GM12878 (cell line): Measurements from ENCODE around the gene MATN4. TPM values are rescaled to one million over a fixed set of nuclear protein-coding genes. Genes with fewer than 3 reads are reported as not detected.

Experiments
- ATAC-seq: fragments of 200-7000 bp; cut with Tn5 transposase; 3 replicates; pipeline ENCODE4 v1.9.1; 2020; ENCODE audit warnings: mild to moderate bottlenecking, moderate library complexity
- BruUV-seq: library from RNA; stranded (reverse); fragments of 400-500 nt; replicated peaks from 2 replicates; lab custom pipeline; 2021; lab: Mats Ljungman, UMichigan
- CTCF ChIA-PET: fragments of 300-600 bp; sonication (Branson Sonifier 250); formaldehyde crosslinking; extraction: SDS; loops from one replicate; lab custom pipeline; 2021; ENCODE audit warnings: inconsistent platforms; lab: Yijun Ruan, JAX
- POLR2A ChIA-PET: fragments of 350-600 bp; formaldehyde crosslinking; extraction: SDS; loops from one replicate; lab custom pipeline; 2021; ENCODE audit warnings: inconsistent platforms; lab: Charles Lee
- RAD21 ChIA-PET: fragments of 300-600 bp; sonication (Branson Sonifier 250); formaldehyde crosslinking; loops from one replicate; lab custom pipeline; 2023; ENCODE audit warnings: antibody characterized with exemption; ENCODE audit not compliant: unreplicated experiment; lab: Charles Lee
- SMC1A ChIA-PET: fragments of 300-600 bp; sonication (Branson Sonifier 250); formaldehyde crosslinking; loops from one replicate; lab custom pipeline; 2023; ENCODE audit not compliant: unreplicated experiment, uncharacterized antibody; lab: Charles Lee
- DNase-seq: peaks from one replicate; pipeline ENCODE4 v3.0.0-alpha.2; 2011; ENCODE audit warnings: low read depth, low spot score
- FAIRE-seq: peaks from 3 replicates; lab custom pipeline; 2011; peaks lifted over from hg19 to GRCh38; lab: Jason Lieb, UNC
- H2AFZ ChIP-seq: 2 replicates; pipeline ENCODE4 v1.6.0; 2011; ENCODE audit warnings: low read depth, low read length, control low read depth; ENCODE audit not compliant: control insufficient read depth
- H3K27ac ChIP-seq: 2 replicates; pipeline ENCODE4 v1.5.1; 2011; ENCODE audit warnings: control low read depth; ENCODE audit not compliant: control insufficient read depth, insufficient read depth
- H3K27me3 ChIP-seq, 2 experiments: replicated peaks in 1 of 2; 2 replicates each; pipeline versions ENCODE4 v1.6.0 to v1.6.1; 2011; ENCODE audit warnings: low read length in 1 of 2; ENCODE audit not compliant: control insufficient read depth in 2 of 2, insufficient read depth in 2 of 2
- H3K36me3 ChIP-seq, 2 experiments: 2 replicates each; pipeline ENCODE4 v1.5.1; 2011; ENCODE audit warnings: low read length in 1 of 2; ENCODE audit not compliant: control insufficient read depth in 2 of 2, insufficient read depth in 2 of 2
- H3K4me1 ChIP-seq: 2 replicates; pipeline ENCODE4 v1.6.1; 2011; ENCODE audit warnings: mild to moderate bottlenecking, low read length, moderate library complexity, mixed read lengths; ENCODE audit not compliant: control insufficient read depth, insufficient read depth
- H3K4me2 ChIP-seq: 2 replicates; pipeline ENCODE4 v1.6.0; 2011; ENCODE audit warnings: control low read depth; ENCODE audit not compliant: control insufficient read depth, insufficient read depth
- H3K4me3 ChIP-seq: fragments of 200-600 bp; sonication (generic); 2 replicates; pipeline ENCODE4 v1.5.1; 2016
- H3K79me2 ChIP-seq: 2 replicates; pipeline ENCODE4 v1.6.0; 2011; ENCODE audit warnings: low read length; ENCODE audit not compliant: control insufficient read depth, insufficient read depth
- H3K9ac ChIP-seq: 2 replicates; pipeline ENCODE4 v1.8.0; 2011; ENCODE audit warnings: low read length, control low read depth, mixed read lengths; ENCODE audit not compliant: control insufficient read depth, insufficient read depth
- H3K9me3 ChIP-seq: replicated peaks from 3 replicates; pipeline ENCODE4 v1.5.1; 2011; ENCODE audit warnings: mild to moderate bottlenecking, low read length; ENCODE audit not compliant: control insufficient read depth, insufficient read depth
- H4K20me1 ChIP-seq: 2 replicates; pipeline ENCODE4 v1.6.0; 2011; ENCODE audit not compliant: control insufficient read depth, insufficient read depth
- BRCA1 ChIP-seq: IDR thresholded peaks from 2 replicates; pipeline ENCODE4 v1.6.1; 2011; ENCODE audit warnings: low read depth, low read length, improper control_type of control experiment
- EGR1 ChIP-seq, 2 experiments: IDR thresholded peaks; 1 replicate in 1 of 2; 2 replicates in 1 of 2; pipeline ENCODE4 v1.6.1; 2011 to 2012; ENCODE audit warnings: low read depth in 2 of 2, low read length in 2 of 2, borderline replicate concordance in 1 of 2, mild to moderate bottlenecking in 1 of 2, moderate library complexity in 1 of 2
- GABPA ChIP-seq: IDR thresholded peaks from 2 replicates; pipeline ENCODE4 v1.6.1; 2014; ENCODE audit warnings: antibody characterized with exemption, low read depth, mild to moderate bottlenecking, inconsistent platforms
- IKZF2 ChIP-seq, 2 experiments: fragments of 450-650 bp; IDR thresholded peaks; 2 replicates each; pipeline ENCODE4 v1.6.1; 2017; ENCODE audit warnings: mild to moderate bottlenecking in 2 of 2, moderate library complexity in 2 of 2
- MTA2 ChIP-seq: fragments of 450-650 bp; IDR thresholded peaks from 2 replicates; pipeline ENCODE4 v1.6.1; 2016; ENCODE audit warnings: low read depth, mild to moderate bottlenecking, moderate library complexity
- MXI1 ChIP-seq: fragments of 150-350 bp; IDR thresholded peaks from 2 replicates; pipeline ENCODE4 v1.6.1; 2011; ENCODE audit warnings: low read depth, mild to moderate bottlenecking, inconsistent platforms, low read length, improper control_type of control experiment
- NBN ChIP-seq: fragments of 450-650 bp; IDR thresholded peaks from 2 replicates; pipeline ENCODE4 v1.6.1; 2016
- NR2C1 ChIP-seq: fragments of 450-650 bp; IDR thresholded peaks from 2 replicates; pipeline ENCODE4 v1.6.1; 2017; ENCODE audit warnings: antibody characterized with exemption, mild to moderate bottlenecking, moderate library complexity
- SMARCA5 ChIP-seq: fragments of 450-650 bp; IDR thresholded peaks from 2 replicates; pipeline ENCODE4 v1.6.1; 2017; ENCODE audit warnings: mild to moderate bottlenecking
- SREBF1 ChIP-seq: IDR thresholded peaks from 2 replicates; pipeline ENCODE4 v1.6.1; 2012; ENCODE audit warnings: mild to moderate bottlenecking, low read length
- SRF ChIP-seq, 2 experiments: IDR thresholded peaks; 2 replicates each; pipeline ENCODE4 v1.6.1; 2011; ENCODE audit warnings: low read depth in 2 of 2, low read length in 2 of 2, mild to moderate bottlenecking in 1 of 2, moderate library complexity in 1 of 2
- ZNF24 ChIP-seq: fragments of 450-650 bp; IDR thresholded peaks from 2 replicates; pipeline ENCODE4 v1.6.1; 2017; ENCODE audit warnings: antibody characterized with exemption, mild to moderate bottlenecking
- WGBS: methylation state at CpG from one replicate; pipeline ENCODE4 v1.1.6; 2016; ENCODE audit warnings: low lambda C conversion rate; ENCODE audit not compliant: insufficient replicate concordance, insufficient coverage; ENCODE audit errors: missing lambda C conversion rate; 5-methylcytosine and 5-hydroxymethylcytosine counted together
- in situ Hi-C: fragments of 300-500 bp; cut with MboI; formaldehyde crosslinking; loops from 9 replicates; pipeline ENCODE4 v1.14.3; 2018; ENCODE audit warnings: mixed read lengths
- intact Hi-C: fragments of 100-400 bp; cut with micrococcal nuclease; formaldehyde crosslinking; loops from one replicate; pipeline ENCODE4 v1.14.2; 2022; ENCODE audit not compliant: unreplicated experiment
- polyA plus RNA-seq, 11 experiments: library from polyadenylated mRNA; depleted of rRNA in 4 of 11; unstranded in 6 of 11; stranded (reverse) in 5 of 11; fragments of >200 nt; fragmentation: Nextera tagmentation in 4 of 11; fragmentation: Illumina TruSeq in 1 of 11; extraction: Ambion mirVana in 4 of 11; extraction: Trizol in 1 of 11; gene quantifications; 1 replicate in 1 of 11; 2 replicates in 10 of 11; pipeline versions ENCODE4 v1.2.1 to v1.2.3, GENCODE V29; 2011 to 2016; ENCODE audit warnings: inconsistent platforms in 2 of 11, missing spikeins in 2 of 11, low read depth in 1 of 11
- total RNA-seq, 4 experiments: library from RNA; depleted of rRNA in 3 of 4; stranded (reverse); fragments of >200 nt in 3 of 4; fragmentation: Illumina TruSeq in 1 of 4; extraction: Trizol in 1 of 4; gene quantifications; 2 replicates each; pipeline versions ENCODE4 v1.2.1 to v1.2.3, GENCODE V29; 2013 to 2021
- TF ChIP-seq, protein P1 (sequence below): fragments of 450-650 bp; IDR thresholded peaks from 2 replicates; pipeline ENCODE4 v1.6.1; 2017; ENCODE audit warnings: mild to moderate bottlenecking, low read depth, inconsistent platforms; ENCODE audit not compliant: poor library complexity, severe bottlenecking
- TF ChIP-seq, protein P2 (sequence below): fragments of 450-650 bp; IDR thresholded peaks from 2 replicates; pipeline ENCODE4 v1.6.1; 2018; ENCODE audit warnings: borderline replicate concordance, mild to moderate bottlenecking; ENCODE audit not compliant: partially characterized antibody
- TF ChIP-seq, protein P3 (sequence below): IDR thresholded peaks from 2 replicates; pipeline ENCODE4 v1.6.1; 2012; ENCODE audit warnings: low read depth, low read length, improper control_type of control experiment
- TF ChIP-seq, protein P4 (sequence below): fragments of 450-650 bp; IDR thresholded peaks from 2 replicates; pipeline ENCODE4 v1.6.1; 2017; ENCODE audit warnings: low read depth, mild to moderate bottlenecking, moderate library complexity

The MATN4 gene
- total and polyA plus RNA-seq, 10 of the 15 experiments (the other 5 are each of a cell fraction or from before 2014, with no cell fraction given), result 0.10 to 0.15 TPM; not detected in 8

DNA sequence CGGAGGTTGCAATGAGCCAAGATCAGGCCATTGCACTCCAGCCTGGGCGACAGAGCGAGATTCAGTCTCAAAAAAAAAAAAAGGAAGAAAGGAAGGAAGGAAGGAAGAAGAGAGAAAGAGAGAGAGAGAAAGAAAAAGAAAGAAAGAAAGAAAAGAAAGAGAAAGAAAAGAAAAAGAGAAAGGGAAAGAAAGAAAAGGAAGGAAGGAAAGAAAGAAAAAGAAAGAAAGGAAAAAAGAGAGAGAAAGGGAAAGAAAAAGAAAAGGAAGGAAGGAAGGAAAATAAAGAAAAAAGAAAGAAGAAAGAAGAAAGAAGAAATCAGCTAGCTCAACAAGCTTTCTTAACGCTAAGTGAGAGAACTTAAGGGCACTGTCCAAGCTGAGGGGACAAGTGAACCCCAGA is 7.6 kb upstream of the MATN4 start:
- ChIA-PET SMC1A (no interaction called here), POLR2A (interaction anchor here (0.6 kb wide), 1 partner anchor 453 kb away, joined by 3 read pairs; no protein-coding TSS in a partner anchor), RAD21 (interaction anchor here (1.2 kb wide), 1 partner anchor 58 kb away, joined by 3 read pairs; no protein-coding TSS in a partner anchor), CTCF (interaction anchor here (0.6 to 11.2 kb wide), 5 partner anchors 98 to 455 kb away, joined by 3 to 121 read pairs (median 4); no protein-coding TSS in a partner anchor)
- ATAC-seq (no peak), DNase-seq (no peak), FAIRE-seq (no peak)
- no peak overlapping the region for H3K9ac ChIP-seq
- intact Hi-C loops (no loop called here), in situ Hi-C loops (no loop called here)
- H3K4me1 ChIP-seq, result peaks cover 14% of the 10 kb centered on the region
- no peak overlapping the region for H3K27ac ChIP-seq
- H2AFZ ChIP-seq, result no peak overlapping the region
- no TSS peak for BruUV-seq
- TF ChIP-seq, protein P1, sequence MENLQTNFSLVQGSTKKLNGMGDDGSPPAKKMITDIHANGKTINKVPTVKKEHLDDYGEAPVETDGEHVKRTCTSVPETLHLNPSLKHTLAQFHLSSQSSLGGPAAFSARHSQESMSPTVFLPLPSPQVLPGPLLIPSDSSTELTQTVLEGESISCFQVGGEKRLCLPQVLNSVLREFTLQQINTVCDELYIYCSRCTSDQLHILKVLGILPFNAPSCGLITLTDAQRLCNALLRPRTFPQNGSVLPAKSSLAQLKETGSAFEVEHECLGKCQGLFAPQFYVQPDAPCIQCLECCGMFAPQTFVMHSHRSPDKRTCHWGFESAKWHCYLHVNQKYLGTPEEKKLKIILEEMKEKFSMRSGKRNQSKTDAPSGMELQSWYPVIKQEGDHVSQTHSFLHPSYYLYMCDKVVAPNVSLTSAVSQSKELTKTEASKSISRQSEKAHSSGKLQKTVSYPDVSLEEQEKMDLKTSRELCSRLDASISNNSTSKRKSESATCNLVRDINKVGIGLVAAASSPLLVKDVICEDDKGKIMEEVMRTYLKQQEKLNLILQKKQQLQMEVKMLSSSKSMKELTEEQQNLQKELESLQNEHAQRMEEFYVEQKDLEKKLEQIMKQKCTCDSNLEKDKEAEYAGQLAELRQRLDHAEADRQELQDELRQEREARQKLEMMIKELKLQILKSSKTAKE, result no peak
- TF ChIP-seq, protein P2, sequence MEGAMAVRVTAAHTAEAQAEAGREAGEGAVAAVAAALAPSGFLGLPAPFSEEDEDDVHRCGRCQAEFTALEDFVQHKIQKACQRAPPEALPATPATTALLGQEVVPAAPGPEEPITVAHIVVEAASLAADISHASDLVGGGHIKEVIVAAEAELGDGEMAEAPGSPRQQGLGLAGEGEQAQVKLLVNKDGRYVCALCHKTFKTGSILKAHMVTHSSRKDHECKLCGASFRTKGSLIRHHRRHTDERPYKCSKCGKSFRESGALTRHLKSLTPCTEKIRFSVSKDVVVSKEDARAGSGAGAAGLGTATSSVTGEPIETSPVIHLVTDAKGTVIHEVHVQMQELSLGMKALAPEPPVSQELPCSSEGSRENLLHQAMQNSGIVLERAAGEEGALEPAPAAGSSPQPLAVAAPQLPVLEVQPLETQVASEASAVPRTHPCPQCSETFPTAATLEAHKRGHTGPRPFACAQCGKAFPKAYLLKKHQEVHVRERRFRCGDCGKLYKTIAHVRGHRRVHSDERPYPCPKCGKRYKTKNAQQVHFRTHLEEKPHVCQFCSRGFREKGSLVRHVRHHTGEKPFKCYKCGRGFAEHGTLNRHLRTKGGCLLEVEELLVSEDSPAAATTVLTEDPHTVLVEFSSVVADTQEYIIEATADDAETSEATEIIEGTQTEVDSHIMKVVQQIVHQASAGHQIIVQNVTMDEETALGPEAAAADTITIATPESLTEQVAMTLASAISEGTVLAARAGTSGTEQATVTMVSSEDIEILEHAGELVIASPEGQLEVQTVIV, result no peak
- TF ChIP-seq, protein P3, sequence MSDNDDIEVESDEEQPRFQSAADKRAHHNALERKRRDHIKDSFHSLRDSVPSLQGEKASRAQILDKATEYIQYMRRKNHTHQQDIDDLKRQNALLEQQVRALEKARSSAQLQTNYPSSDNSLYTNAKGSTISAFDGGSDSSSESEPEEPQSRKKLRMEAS, result no peak
- TF ChIP-seq MXI1, result no peak
- TF ChIP-seq SMARCA5, result no peak
- TF ChIP-seq, protein P4, sequence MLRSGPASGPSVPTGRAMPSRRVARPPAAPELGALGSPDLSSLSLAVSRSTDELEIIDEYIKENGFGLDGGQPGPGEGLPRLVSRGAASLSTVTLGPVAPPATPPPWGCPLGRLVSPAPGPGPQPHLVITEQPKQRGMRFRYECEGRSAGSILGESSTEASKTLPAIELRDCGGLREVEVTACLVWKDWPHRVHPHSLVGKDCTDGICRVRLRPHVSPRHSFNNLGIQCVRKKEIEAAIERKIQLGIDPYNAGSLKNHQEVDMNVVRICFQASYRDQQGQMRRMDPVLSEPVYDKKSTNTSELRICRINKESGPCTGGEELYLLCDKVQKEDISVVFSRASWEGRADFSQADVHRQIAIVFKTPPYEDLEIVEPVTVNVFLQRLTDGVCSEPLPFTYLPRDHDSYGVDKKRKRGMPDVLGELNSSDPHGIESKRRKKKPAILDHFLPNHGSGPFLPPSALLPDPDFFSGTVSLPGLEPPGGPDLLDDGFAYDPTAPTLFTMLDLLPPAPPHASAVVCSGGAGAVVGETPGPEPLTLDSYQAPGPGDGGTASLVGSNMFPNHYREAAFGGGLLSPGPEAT, result no peak
- no peak for TF ChIP-seq MTA2
- no peak for TF ChIP-seq ZNF24
- no peak for TF ChIP-seq NR2C1
- TF ChIP-seq IKZF2 (IDR thresholded peaks at IDR 0.05), result no peak
- no peak for TF ChIP-seq SREBF1
- no peak for TF ChIP-seq EGR1 (IDR thresholded peaks at IDR 0.05; ENCODE audit: borderline replicate concordance in 1 of 2, low read depth in 2 of 2, low read length in 2 of 2)
- TF ChIP-seq SRF (IDR thresholded peaks at IDR 0.05; ENCODE audit: low read depth in 2 of 2, low read length in 2 of 2), result no peak
- TF ChIP-seq NBN, result no peak
- TF ChIP-seq BRCA1, result no peak
- TF ChIP-seq GABPA, result no peak
- no peaks in the 10 kb centered on the region for H4K20me1 ChIP-seq
- H3K27me3 ChIP-seq, result peaks cover 4 to 6% of the 10 kb centered on the region in 2 experiments; a peak in 3 of 4 replicates
- no peaks in the 10 kb centered on the region for H3K36me3 ChIP-seq
- no peak overlapping the region for H3K4me3 ChIP-seq
- no peaks in the 10 kb centered on the region for H3K9me3 ChIP-seq
- WGBS, result 83% methylated on average over 3 of the region's 4 CpGs
- no peaks in the 10 kb centered on the region for H3K79me2 ChIP-seq
- H3K4me2 ChIP-seq, result no peak overlapping the region
